ENCODE data around the gene RAPGEF2.

DNA sequence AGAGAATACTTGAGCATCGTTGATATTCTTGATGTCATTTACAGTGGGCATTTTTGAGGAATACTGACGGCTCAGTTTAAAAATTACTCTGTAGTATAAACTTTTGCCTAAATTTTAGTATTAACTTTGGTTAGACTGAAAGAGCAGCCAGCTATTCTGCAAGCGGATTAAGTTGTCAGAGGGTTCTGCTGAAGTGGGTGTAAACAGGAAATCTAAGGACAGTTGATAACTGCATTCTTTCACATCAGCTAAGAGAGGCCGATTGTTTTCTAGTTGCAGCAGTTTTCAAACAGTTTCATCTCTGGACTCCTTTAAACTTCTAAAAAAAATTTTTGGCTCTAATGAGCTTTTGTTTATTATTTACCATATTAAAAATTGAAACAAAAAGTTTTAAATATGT, 149.6 kb downstream of the RAPGEF2 start:
- TF ChIP-seq CTCF (IDR thresholded peaks at IDR 0.05; ENCODE audit: low read depth, low read length, poor library complexity, severe bottlenecking): no peak
- no peak for TF ChIP-seq EZH2phosphoT487 (IDR thresholded peaks at IDR 0.05; ENCODE audit: borderline replicate concordance, low read length)
